Upper lobe of left lung (tissue), 6 donors: Measurements from ENCODE around the gene MEF2A. TPM values are rescaled to one million over a fixed set of nuclear protein-coding genes. Genes with fewer than 3 reads are reported as not detected.

Source experiments
- ATAC-seq, 2 donors: fragments of 200-7000 bp; cut with Tn5 transposase; one replicate each; pipeline ENCODE4 v1.9.1; 2022; ENCODE audit warnings: mild to moderate bottlenecking in 2 of 2, moderate library complexity in 2 of 2; ENCODE audit not compliant: low FRiP score in 2 of 2
- DNase-seq, 2 donors: peaks; one replicate each; pipeline ENCODE4 v3.0.0-alpha.2; 2019 to 2020
- H3K27ac ChIP-seq, 4 donors: fragments of 200-600 bp; sonication (generic); one replicate each; pipeline ENCODE4 v1.5.1; 2016 to 2019
- H3K27me3 ChIP-seq, 4 donors: fragments of 200-600 bp; sonication (generic); one replicate each; pipeline ENCODE4 v1.5.1; 2017 to 2019
- H3K36me3 ChIP-seq, 4 donors: fragments of 200-600 bp; sonication (generic); one replicate each; pipeline ENCODE4 v1.5.1; 2016 to 2019
- H3K4me1 ChIP-seq, 4 donors: fragments of 200-600 bp; sonication (generic); one replicate each; pipeline ENCODE4 v1.5.1; 2018 to 2019
- H3K4me3 ChIP-seq, 4 donors: fragments of 200-600 bp; sonication (generic); one replicate each; pipeline ENCODE4 v1.5.1; 2017 to 2019; ENCODE audit warnings: mild to moderate bottlenecking in 2 of 4, moderate library complexity in 1 of 4
- H3K9me3 ChIP-seq, 4 donors: fragments of 200-600 bp; sonication (generic); one replicate each; pipeline ENCODE4 v1.5.1; 2018 to 2019
- CTCF ChIP-seq, 6 experiments: fragments of 450-650 bp in 4 of 6; fragments of 200-600 bp in 2 of 6; sonication (generic) in 2 of 6; IDR thresholded peaks; one replicate each; pipeline ENCODE4 v1.5.1; 2016 to 2019; ENCODE audit warnings: antibody characterized with exemption in 6 of 6
- EP300 ChIP-seq, 4 donors: sonication (generic); formaldehyde crosslinking; IDR thresholded peaks; one replicate each; pipeline ENCODE4 v1.5.1; 2017; ENCODE audit warnings: antibody characterized with exemption in 4 of 4, control low read depth in 2 of 4
- POLR2A ChIP-seq, 4 donors: fragments of 450-650 bp; IDR thresholded peaks; one replicate each; pipeline ENCODE4 v1.5.1; 2016 to 2017; ENCODE audit warnings: antibody characterized with exemption in 4 of 4, mild to moderate bottlenecking in 2 of 4
- POLR2AphosphoS5 ChIP-seq, 2 donors: sonication (generic); formaldehyde crosslinking; IDR thresholded peaks; one replicate each; pipeline ENCODE4 v1.5.1; 2017; ENCODE audit warnings: antibody characterized with exemption in 2 of 2
- WGBS, 2 donors: methylation state at CpG; one replicate each; pipeline ENCODE4 v1.1.5; 2017 to 2018; 5-methylcytosine and 5-hydroxymethylcytosine counted together
- total RNA-seq, 6 donors: library from RNA; depleted of rRNA in 4 of 6; stranded (reverse); fragments of >200 nt in 4 of 6; gene quantifications; one replicate each; pipeline versions ENCODE4 v1.1.0 to v1.2.1, GENCODE V29; 2016 to 2021
- donor health status: DM: no; HTN: no; CAD: no; lungs with moderate emphysema.
- donor health status: DM: no; HTN: yes; CAD: no; lungs with severe emphysema.

Gene MEF2A
- total RNA-seq, 6 donors from 2014 or later, result 54.9 to 89.1 (median 75.2) TPM

- no peaks in the 10 kb centered on the region for H3K27me3 ChIP-seq
- no peak overlapping the region for H3K4me3 ChIP-seq
- DNase-seq, result no peak
- H3K4me1 ChIP-seq, result peaks cover 0 to 14% (median 4%) of the 10 kb centered on the region in 4 donors
- no peaks in the 10 kb centered on the region for H3K36me3 ChIP-seq
- H3K9me3 ChIP-seq, result peaks cover 0 to 10% (median 4%) of the 10 kb centered on the region in 4 donors
- TF ChIP-seq CTCF (IDR thresholded peaks at IDR 0.05), result no peak
- no peak for TF ChIP-seq EP300 (IDR thresholded peaks at IDR 0.05)
- no peak overlapping the region for H3K27ac ChIP-seq
- ATAC-seq, result no peak
- 94 to 100% methylated on average over 1 of the region's 1 CpG for WGBS, 2 donors
Measured at GRCh38 chr15:99586121-99586520, 20.3 kb downstream of the MEF2A start.

- ATAC-seq, result no peak
- no peak for TF ChIP-seq POLR2A (IDR thresholded peaks at IDR 0.05)
- no peak for TF ChIP-seq CTCF (IDR thresholded peaks at IDR 0.05)
- TF ChIP-seq POLR2AphosphoS5 (IDR thresholded peaks at IDR 0.05), result no peak
- TF ChIP-seq EP300 (IDR thresholded peaks at IDR 0.05), result no peak
- no peaks in the 10 kb centered on the region for H3K36me3 ChIP-seq
- H3K9me3 ChIP-seq, result peaks cover 0 to 10% (median 2%) of the 10 kb centered on the region in 4 donors
- DNase-seq, result no peak
- no peaks in the 10 kb centered on the region for H3K27me3 ChIP-seq
- no peak overlapping the region for H3K4me3 ChIP-seq
- peaks cover 8 to 24% (median 19%) of the 10 kb centered on the region in 4 donors for H3K4me1 ChIP-seq
- no peak overlapping the region for H3K27ac ChIP-seq
Measured at GRCh38 chr15:99589801-99590200, 24.0 kb downstream of the MEF2A start.

- no peak for ATAC-seq
- H3K9me3 ChIP-seq, result peaks cover 0 to 7% (median 2%) of the 10 kb centered on the region in 4 donors
- peaks cover 8 to 24% (median 19%) of the 10 kb centered on the region in 4 donors for H3K4me1 ChIP-seq
- 69 to 82% methylated on average over 2 of the region's 2 CpGs for WGBS, 2 donors
- DNase-seq, result no peak
- TF ChIP-seq POLR2A (IDR thresholded peaks at IDR 0.05) (no peak), CTCF (IDR thresholded peaks at IDR 0.05) (no peak), EP300 (IDR thresholded peaks at IDR 0.05) (no peak), POLR2AphosphoS5 (IDR thresholded peaks at IDR 0.05) (no peak)
- H3K27ac ChIP-seq, result no peak overlapping the region
- no peaks in the 10 kb centered on the region for H3K27me3 ChIP-seq
- H3K36me3 ChIP-seq, result no peaks in the 10 kb centered on the region
- H3K4me3 ChIP-seq, result no peak overlapping the region
Measured at GRCh38 chr15:99590913-99591646, 25.3 kb downstream of the MEF2A start.

GRCh38 chr15:99592145-99592791, 26.5 kb downstream of the MEF2A start:
- Histone ChIP-seq H3K9me3 (no peaks in the 10 kb centered on the region), H3K4me3 (no peak overlapping the region), H3K27me3 (no peaks in the 10 kb centered on the region), H3K4me1 (peaks cover 8 to 24% (median 19%) of the 10 kb centered on the region in 4 donors), H3K36me3 (no peaks in the 10 kb centered on the region), H3K27ac (peak overlapping the region in 1 of 4 donors; percentile 33)
- no peak for ATAC-seq
- DNase-seq, result no peak
- whole genome bisulfite sequencing, 2 donors, result 75 to 79% methylated on average over 6 of the region's 6 CpGs
- TF ChIP-seq POLR2A (IDR thresholded peaks at IDR 0.05) (no peak), EP300 (IDR thresholded peaks at IDR 0.05) (no peak), POLR2AphosphoS5 (IDR thresholded peaks at IDR 0.05) (no peak), CTCF (IDR thresholded peaks at IDR 0.05) (no peak)
